ENCODE measurements around the gene CYS1.
"Not testable (repeated sequence)": the region's sequence is repeated elsewhere in the genome, so short reads cannot be mapped to it uniquely, and the experiment has no call there.

CYS1 gene

DNA sequence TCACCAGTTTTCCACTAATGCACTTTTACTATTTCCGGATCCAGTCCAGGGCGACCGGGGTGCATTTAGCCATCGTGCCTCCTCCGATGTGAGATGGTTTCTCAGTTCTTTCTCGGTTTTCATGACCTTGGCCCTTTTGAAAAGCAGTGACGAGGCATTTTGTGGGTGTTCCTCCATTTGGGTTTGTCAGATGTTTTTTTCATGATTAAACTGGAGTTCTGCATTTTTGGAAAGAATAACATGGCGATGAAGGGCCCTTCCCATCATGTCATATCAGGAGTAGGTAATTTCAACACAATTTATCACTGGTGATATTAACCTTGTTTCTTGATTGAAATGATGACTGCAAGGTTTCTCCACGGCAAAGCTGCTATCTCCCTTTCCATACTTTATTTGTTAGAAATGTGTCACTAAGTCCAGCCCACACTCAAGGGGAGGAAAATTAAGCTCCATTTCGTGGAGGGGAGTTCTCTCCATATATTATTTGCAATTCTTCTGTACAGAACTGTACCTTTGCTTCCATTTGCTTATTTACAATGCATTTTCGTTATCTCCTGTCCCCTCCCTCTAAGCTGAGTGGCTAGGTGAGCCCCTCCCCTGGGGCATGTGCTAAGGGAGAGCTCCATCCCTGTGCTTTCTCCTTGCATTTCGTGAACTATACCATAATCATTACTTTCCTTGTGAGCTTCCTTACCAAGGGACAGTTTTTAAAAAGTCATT, 45.7 kb downstream of the CYS1 start:
- H3K27ac ChIP-seq (ENCODE audit: poor library complexity, severe bottlenecking): no peak overlapping the region
- DNase-seq (ENCODE audit: low spot score): no peak
- H3K4me3 ChIP-seq (ENCODE audit: severe bottlenecking): no peak overlapping the region

DNA sequence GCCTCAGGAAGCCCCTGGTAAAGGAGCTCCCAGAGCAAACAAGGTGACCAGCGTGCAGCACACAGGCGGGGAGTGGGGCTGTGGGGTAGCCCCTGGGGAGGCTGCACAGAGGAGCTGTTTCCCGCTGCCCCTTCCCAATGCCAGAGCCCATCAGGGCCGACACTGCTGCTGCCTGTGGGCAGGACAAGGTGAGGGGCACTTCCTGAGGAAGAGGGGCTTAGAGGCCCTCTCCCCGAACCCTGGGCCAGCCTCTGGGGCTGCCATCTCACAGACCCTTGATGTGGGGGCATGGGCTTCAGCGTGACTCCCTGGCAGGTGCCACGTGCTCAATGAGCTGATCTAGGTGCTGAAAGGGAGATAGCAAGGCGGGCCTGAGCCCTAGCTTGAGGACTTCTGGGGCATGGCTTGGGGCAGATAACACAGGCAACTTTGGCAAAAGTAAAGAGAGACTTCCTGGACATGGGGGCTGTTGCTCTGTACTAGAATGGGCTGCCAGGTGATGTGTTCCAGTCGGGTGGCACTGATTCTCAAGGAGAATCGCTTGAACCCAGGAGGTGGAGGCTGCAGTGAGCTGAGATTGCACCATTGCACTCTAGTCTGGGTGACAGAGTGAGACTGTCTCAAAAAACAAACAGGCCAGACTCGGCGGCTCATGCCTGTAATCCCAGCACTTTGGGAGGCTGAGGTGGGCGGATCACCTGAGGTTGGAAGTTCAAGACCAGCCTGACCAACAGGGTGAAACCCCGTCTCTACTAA, 46.8 kb downstream of the CYS1 start:
- H3K27ac ChIP-seq (ENCODE audit: poor library complexity, severe bottlenecking): no peak overlapping the region
- peaks cover 4% of the 10 kb centered on the region for H3K4me1 ChIP-seq (ENCODE audit: insufficient read depth, poor library complexity, severe bottlenecking)
- H3K36me3 ChIP-seq (ENCODE audit: low read depth): no peaks in the 10 kb centered on the region
- TF ChIP-seq, protein P1, sequence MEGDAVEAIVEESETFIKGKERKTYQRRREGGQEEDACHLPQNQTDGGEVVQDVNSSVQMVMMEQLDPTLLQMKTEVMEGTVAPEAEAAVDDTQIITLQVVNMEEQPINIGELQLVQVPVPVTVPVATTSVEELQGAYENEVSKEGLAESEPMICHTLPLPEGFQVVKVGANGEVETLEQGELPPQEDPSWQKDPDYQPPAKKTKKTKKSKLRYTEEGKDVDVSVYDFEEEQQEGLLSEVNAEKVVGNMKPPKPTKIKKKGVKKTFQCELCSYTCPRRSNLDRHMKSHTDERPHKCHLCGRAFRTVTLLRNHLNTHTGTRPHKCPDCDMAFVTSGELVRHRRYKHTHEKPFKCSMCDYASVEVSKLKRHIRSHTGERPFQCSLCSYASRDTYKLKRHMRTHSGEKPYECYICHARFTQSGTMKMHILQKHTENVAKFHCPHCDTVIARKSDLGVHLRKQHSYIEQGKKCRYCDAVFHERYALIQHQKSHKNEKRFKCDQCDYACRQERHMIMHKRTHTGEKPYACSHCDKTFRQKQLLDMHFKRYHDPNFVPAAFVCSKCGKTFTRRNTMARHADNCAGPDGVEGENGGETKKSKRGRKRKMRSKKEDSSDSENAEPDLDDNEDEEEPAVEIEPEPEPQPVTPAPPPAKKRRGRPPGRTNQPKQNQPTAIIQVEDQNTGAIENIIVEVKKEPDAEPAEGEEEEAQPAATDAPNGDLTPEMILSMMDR (IDR thresholded peaks at IDR 0.05; ENCODE audit: poor library complexity, severe bottlenecking): no peak
- DNase-seq (ENCODE audit: low spot score): no peak
- H3K4me3 ChIP-seq (ENCODE audit: severe bottlenecking): no peak overlapping the region
- H3K9me3 ChIP-seq (ENCODE audit: severe bottlenecking): no peaks in the 10 kb centered on the region
- H3K27me3 ChIP-seq (ENCODE audit: insufficient read depth, poor library complexity, severe bottlenecking): no peaks in the 10 kb centered on the region
- no peak for ATAC-seq (ENCODE audit: low read depth)

More for the DNA sequence above, 45.7 kb downstream of the CYS1 start:
- H3K9me3 ChIP-seq (ENCODE audit: severe bottlenecking): no peaks in the 10 kb centered on the region
- no peaks in the 10 kb centered on the region for H3K27me3 ChIP-seq (ENCODE audit: insufficient read depth, poor library complexity, severe bottlenecking)
- H3K4me1 ChIP-seq (ENCODE audit: insufficient read depth, poor library complexity, severe bottlenecking): peaks cover 4% of the 10 kb centered on the region
- ATAC-seq (ENCODE audit: low read depth): no peak
- TF ChIP-seq, protein P1 (IDR thresholded peaks at IDR 0.05; ENCODE audit: poor library complexity, severe bottlenecking): no peak
- no peaks in the 10 kb centered on the region for H3K36me3 ChIP-seq (ENCODE audit: low read depth)

DNA sequence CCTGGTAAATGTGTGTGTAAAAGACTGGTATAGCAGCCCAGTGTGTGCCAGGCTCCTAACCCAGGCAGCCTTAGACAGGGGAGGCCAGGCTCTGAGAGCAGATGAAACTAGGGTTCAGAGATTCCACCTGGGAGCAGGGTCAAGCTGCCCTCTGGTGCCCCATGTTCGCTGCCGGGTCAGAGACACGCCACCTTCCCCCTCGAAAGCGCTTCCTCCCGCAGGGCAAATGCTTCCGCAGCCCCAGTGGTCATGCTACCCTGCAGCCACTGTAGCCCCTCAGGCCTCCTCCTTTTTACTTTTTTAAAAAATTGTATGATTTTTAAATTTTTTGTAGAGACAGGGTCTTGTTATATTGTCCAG, 47.5 kb downstream of the CYS1 start:
- Histone ChIP-seq H3K4me3 (ENCODE audit: severe bottlenecking) (no peak overlapping the region), H3K9me3 (ENCODE audit: severe bottlenecking) (no peaks in the 10 kb centered on the region), H3K27me3 (ENCODE audit: insufficient read depth, poor library complexity, severe bottlenecking) (no peaks in the 10 kb centered on the region), H3K27ac (ENCODE audit: poor library complexity, severe bottlenecking) (no peak overlapping the region), H3K36me3 (ENCODE audit: low read depth) (no peaks in the 10 kb centered on the region), H3K4me1 (ENCODE audit: insufficient read depth, poor library complexity, severe bottlenecking) (peaks cover 4% of the 10 kb centered on the region)
- DNase-seq (ENCODE audit: low spot score) (no peak), ATAC-seq (ENCODE audit: low read depth) (no peak)
- TF ChIP-seq, protein P1 (IDR thresholded peaks at IDR 0.05; ENCODE audit: poor library complexity, severe bottlenecking): no peak

DNA sequence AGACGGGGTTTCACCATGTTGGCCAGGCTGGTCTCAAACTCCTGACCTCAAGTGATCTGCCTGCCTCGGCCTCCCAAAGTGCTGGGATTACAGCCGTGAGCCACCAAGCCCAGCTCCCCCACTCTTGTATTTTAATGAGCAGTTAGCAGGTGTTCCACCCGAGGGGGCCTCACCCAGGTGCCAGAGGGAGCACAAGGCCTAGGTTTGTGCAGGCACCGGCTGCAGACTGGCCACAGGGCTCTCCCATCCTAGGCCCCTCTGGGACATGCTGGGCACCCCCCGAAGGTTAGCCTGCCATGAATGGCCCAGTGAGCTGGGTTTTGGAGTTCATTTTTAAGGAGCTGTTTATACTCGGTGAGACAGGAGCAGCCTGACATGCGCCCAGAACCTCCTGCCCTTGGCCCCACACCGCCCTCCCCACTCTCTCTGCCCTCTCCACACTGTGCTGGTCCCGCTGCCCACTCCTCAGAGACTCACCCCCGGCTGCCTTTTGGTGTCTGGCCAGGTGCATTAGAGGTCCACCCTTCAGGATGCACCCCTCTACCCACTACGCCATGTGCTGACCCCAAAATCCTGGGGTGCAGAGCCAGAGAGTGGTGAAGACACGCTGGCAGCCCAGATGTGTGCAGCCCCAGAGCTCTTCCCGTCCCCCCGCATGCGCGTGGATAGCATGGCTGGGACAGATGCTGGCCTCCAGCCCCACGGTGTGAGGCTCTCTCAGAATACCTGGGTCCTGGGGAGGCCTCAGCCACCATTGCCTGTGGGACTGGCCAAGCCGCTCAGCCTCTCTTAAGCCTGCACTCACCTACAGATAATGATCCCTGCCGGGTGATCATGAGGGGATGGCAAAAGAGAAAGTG, 48.1 kb downstream of the CYS1 start:
- Histone ChIP-seq H3K9me3 (ENCODE audit: severe bottlenecking) (no peaks in the 10 kb centered on the region), H3K27ac (ENCODE audit: poor library complexity, severe bottlenecking) (no peak overlapping the region), H3K36me3 (ENCODE audit: low read depth) (no peaks in the 10 kb centered on the region), H3K4me3 (ENCODE audit: severe bottlenecking) (no peak overlapping the region), H3K27me3 (ENCODE audit: insufficient read depth, poor library complexity, severe bottlenecking) (no peaks in the 10 kb centered on the region), H3K4me1 (ENCODE audit: insufficient read depth, poor library complexity, severe bottlenecking) (no peaks in the 10 kb centered on the region)
- no peak for ATAC-seq (ENCODE audit: low read depth)
- no peak for DNase-seq (ENCODE audit: low spot score)
- TF ChIP-seq, protein P1 (IDR thresholded peaks at IDR 0.05; ENCODE audit: poor library complexity, severe bottlenecking): no peak

DNA sequence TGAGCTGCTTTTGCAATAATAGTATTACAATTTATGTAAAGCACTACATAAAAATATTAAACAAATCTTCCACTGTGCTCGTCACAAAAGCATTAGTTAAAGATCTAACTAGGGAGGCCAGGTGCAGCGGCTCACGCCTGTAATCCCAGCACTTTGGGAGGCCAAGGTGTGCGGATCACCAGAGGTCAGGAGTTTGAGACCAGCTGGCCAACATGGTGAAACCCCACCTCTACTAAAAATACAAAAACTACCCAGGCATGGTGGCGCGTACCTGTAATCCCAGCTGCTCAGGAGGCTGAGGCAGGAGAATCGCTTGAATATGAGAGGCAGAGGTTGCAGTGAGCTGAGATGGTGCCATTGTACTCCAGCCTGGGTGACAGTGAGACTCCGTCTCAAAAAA, 49.4 kb downstream of the CYS1 start:
- not testable (repeated sequence) for DNase-seq (ENCODE audit: low spot score); H3K27me3 ChIP-seq (ENCODE audit: insufficient read depth, poor library complexity, severe bottlenecking); H3K36me3 ChIP-seq (ENCODE audit: low read depth); H3K27ac ChIP-seq (ENCODE audit: poor library complexity, severe bottlenecking); H3K4me1 ChIP-seq (ENCODE audit: insufficient read depth, poor library complexity, severe bottlenecking); ATAC-seq (ENCODE audit: low read depth); H3K4me3 ChIP-seq (ENCODE audit: severe bottlenecking); H3K9me3 ChIP-seq (ENCODE audit: severe bottlenecking)
